ENCODE data around the gene BTF3L4. TPM values are rescaled to one million over a fixed set of nuclear protein-coding genes. Genes with fewer than 3 reads are reported as not detected.

The BTF3L4 gene
- total RNA-seq, 2 donors from 2014 or later = 30.9 to 38.9 TPM

- Histone ChIP-seq H3K27me3 (replicated peaks; ENCODE audit: insufficient read depth) (no peaks in the 10 kb centered on the region), H3K4me3 (no peak overlapping the region), H3K9me3 (no peaks in the 10 kb centered on the region), H3K36me3 (no peaks in the 10 kb centered on the region), H3K4me1 (ENCODE audit: control insufficient read depth in 1 of 2, low read depth in 2 of 2) (no peaks in the 10 kb centered on the region), H3K27ac (no peak overlapping the region)
- no peak for ATAC-seq (ENCODE audit: insufficient number of reproducible peaks, low FRiP score, low read depth)
- no peak for DNase-seq (ENCODE audit: low spot score)
- TF ChIP-seq CTCF (IDR thresholded peaks at IDR 0.05) = no peak
Measured at GRCh38 chr1:52096216-52096615, 40.1 kb downstream of the BTF3L4 start.

GRCh38 chr1:52098139-52098871 is 42.2 kb downstream of the BTF3L4 start:
- ATAC-seq (ENCODE audit: insufficient number of reproducible peaks, low FRiP score, low read depth) (no peak), DNase-seq (ENCODE audit: low spot score) (no peak)
- Histone ChIP-seq H3K27ac (no peak overlapping the region), H3K9me3 (no peaks in the 10 kb centered on the region), H3K27me3 (replicated peaks; ENCODE audit: insufficient read depth) (no peaks in the 10 kb centered on the region), H3K4me3 (no peak overlapping the region), H3K36me3 (no peaks in the 10 kb centered on the region), H3K4me1 (ENCODE audit: control insufficient read depth in 1 of 2, low read depth in 2 of 2) (no peaks in the 10 kb centered on the region)
- no peak for TF ChIP-seq CTCF (IDR thresholded peaks at IDR 0.05)

DNA sequence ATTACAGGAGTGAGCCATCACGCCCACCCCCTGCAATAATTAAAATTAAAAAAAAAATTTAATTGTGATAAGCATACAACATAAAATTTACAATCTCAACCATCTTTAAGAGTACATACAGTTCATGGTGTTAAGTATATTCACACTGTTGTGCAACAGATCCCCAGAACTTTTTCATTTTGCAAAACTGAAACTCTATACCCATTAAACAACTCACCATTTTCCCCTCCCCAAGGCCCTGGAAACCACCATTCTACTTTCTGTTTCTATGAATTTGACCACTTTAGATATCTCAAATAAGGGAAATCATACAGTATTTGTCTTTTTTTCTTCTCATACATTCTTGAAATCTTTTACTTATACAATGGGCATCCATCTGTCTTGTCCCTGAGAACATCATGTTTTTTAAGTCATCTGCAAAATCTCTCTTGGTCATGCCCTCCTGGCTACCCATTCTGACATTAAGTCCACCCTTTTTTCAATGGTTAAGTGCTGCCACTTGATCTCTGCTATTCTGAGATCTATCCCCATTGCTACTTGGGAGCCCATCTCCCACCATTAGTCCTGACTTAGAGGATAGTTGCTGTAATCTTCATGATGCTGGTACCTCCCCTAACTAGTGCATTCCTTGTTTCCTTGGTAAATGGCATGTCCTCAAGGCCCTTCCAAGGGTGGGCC is 46.4 kb downstream of the BTF3L4 start:
- Histone ChIP-seq H3K27ac (no peak overlapping the region), H3K27me3 (replicated peaks; ENCODE audit: insufficient read depth) (no peaks in the 10 kb centered on the region), H3K9me3 (no peaks in the 10 kb centered on the region), H3K36me3 (no peaks in the 10 kb centered on the region), H3K4me3 (no peak overlapping the region), H3K4me1 (ENCODE audit: control insufficient read depth in 1 of 2, low read depth in 2 of 2) (no peaks in the 10 kb centered on the region)
- no peak for DNase-seq (ENCODE audit: low spot score)
- no peak for ATAC-seq (ENCODE audit: insufficient number of reproducible peaks, low FRiP score, low read depth)
- TF ChIP-seq CTCF (IDR thresholded peaks at IDR 0.05) = no peak

- Histone ChIP-seq H3K9me3 (no peaks in the 10 kb centered on the region), H3K4me3 (no peak overlapping the region), H3K4me1 (ENCODE audit: control insufficient read depth in 1 of 2, low read depth in 2 of 2) (no peaks in the 10 kb centered on the region), H3K27ac (no peak overlapping the region), H3K27me3 (replicated peaks; ENCODE audit: insufficient read depth) (no peaks in the 10 kb centered on the region), H3K36me3 (no peaks in the 10 kb centered on the region)
- no peak for TF ChIP-seq CTCF (IDR thresholded peaks at IDR 0.05)
- DNase-seq (ENCODE audit: low spot score) (no peak), ATAC-seq (ENCODE audit: insufficient number of reproducible peaks, low FRiP score, low read depth) (no peak)
Measured at GRCh38 chr1:52111492-52111891, 55.4 kb downstream of the BTF3L4 start.

GRCh38 chr1:52112489-52112888 is 56.4 kb downstream of the BTF3L4 start:
- H3K27ac ChIP-seq = no peak overlapping the region
- ATAC-seq (ENCODE audit: insufficient number of reproducible peaks, low FRiP score, low read depth) = no peak
- no peaks in the 10 kb centered on the region for H3K27me3 ChIP-seq (replicated peaks; ENCODE audit: insufficient read depth)
- TF ChIP-seq CTCF (IDR thresholded peaks at IDR 0.05) = no peak
- H3K4me3 ChIP-seq = no peak overlapping the region
- H3K36me3 ChIP-seq = no peaks in the 10 kb centered on the region
- H3K4me1 ChIP-seq (ENCODE audit: control insufficient read depth in 1 of 2, low read depth in 2 of 2) = no peaks in the 10 kb centered on the region
- no peak for DNase-seq (ENCODE audit: low spot score)
- H3K9me3 ChIP-seq = no peaks in the 10 kb centered on the region

Measured in thoracic aorta (tissue), 2 donors.